SJSA1 (cell line): ENCODE results near the gene EBF3. TPM values are rescaled to one million over a fixed set of nuclear protein-coding genes. Genes with fewer than 3 reads are reported as not detected.
A peak's percentile ranks its signal among the peaks of the same experiment; 100 is the strongest.

ENCODE experiments used
- DNase-seq, 2 experiments: peaks; one replicate each; pipeline ENCODE4 v3.0.0-alpha.2; 2015 to 2020; ENCODE audit warnings: low spot score in 2 of 2, low read depth in 1 of 2
- H3K27ac ChIP-seq: fragments of 250-450 bp; sonication (Bioruptor Pico); 2 replicates; pipeline ENCODE4 v1.5.1; 2020; ENCODE audit warnings: mild to moderate bottlenecking, moderate library complexity
- H3K27me3 ChIP-seq: fragments of 250-450 bp; sonication (Bioruptor Pico); replicated peaks from 2 replicates; pipeline ENCODE4 v1.5.1; 2020; ENCODE audit warnings: mild to moderate bottlenecking, moderate library complexity
- H3K36me3 ChIP-seq: fragments of 250-450 bp; sonication (Bioruptor Pico); 2 replicates; pipeline ENCODE4 v1.5.1; 2020; ENCODE audit warnings: mild to moderate bottlenecking
- H3K4me1 ChIP-seq: fragments of 250-450 bp; sonication (Bioruptor Pico); replicated peaks from 2 replicates; pipeline ENCODE4 v1.6.1; 2021; ENCODE audit warnings: mild to moderate bottlenecking
- H3K4me3 ChIP-seq: fragments of 250-450 bp; sonication (Bioruptor Pico); 2 replicates; pipeline ENCODE4 v1.5.1; 2020; ENCODE audit warnings: mild to moderate bottlenecking
- H3K9me3 ChIP-seq: fragments of 250-450 bp; sonication (Bioruptor Pico); replicated peaks from 2 replicates; pipeline ENCODE4 v1.5.1; 2020; ENCODE audit warnings: mild to moderate bottlenecking
- total RNA-seq: library from RNA; depleted of rRNA; stranded (reverse); fragments of >200 nt; shearing (Covaris generic); gene quantifications from 2 replicates; pipeline ENCODE4 v1.2.3, GENCODE V29; 2014; rRNA removed

The EBF3 gene, protein sequence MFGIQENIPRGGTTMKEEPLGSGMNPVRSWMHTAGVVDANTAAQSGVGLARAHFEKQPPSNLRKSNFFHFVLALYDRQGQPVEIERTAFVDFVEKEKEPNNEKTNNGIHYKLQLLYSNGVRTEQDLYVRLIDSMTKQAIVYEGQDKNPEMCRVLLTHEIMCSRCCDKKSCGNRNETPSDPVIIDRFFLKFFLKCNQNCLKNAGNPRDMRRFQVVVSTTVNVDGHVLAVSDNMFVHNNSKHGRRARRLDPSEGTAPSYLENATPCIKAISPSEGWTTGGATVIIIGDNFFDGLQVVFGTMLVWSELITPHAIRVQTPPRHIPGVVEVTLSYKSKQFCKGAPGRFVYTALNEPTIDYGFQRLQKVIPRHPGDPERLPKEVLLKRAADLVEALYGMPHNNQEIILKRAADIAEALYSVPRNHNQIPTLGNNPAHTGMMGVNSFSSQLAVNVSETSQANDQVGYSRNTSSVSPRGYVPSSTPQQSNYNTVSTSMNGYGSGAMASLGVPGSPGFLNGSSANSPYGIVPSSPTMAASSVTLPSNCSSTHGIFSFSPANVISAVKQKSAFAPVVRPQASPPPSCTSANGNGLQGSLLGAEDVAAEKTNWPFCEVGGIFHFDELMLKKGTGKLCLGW
- not detected in 2 replicates for total RNA-seq

- Histone ChIP-seq H3K4me1 (peaks cover 5% of the 10 kb centered on the region; the same call in 1 of the 2 replicates), H3K4me3 (peak within 1 kb of the TSS; percentile 21), H3K9me3 (peaks cover 38% of the 10 kb centered on the region), H3K36me3 (no peaks in the 10 kb centered on the region), H3K27ac (no peak within 1 kb of the TSS), H3K27me3 (peaks cover 13% of the 10 kb centered on the region; the same call in 1 of the 2 replicates)
- peak in 1 of 2 experiments; percentile 22 for DNase-seq
Measured at GRCh38 chr10:129963641-129964501, at the start of gene EBF3. Gene EBF3 (minus strand): TSS chr10:129964274. CDS start chr10:129963768, 506 bp downstream.

DNA sequence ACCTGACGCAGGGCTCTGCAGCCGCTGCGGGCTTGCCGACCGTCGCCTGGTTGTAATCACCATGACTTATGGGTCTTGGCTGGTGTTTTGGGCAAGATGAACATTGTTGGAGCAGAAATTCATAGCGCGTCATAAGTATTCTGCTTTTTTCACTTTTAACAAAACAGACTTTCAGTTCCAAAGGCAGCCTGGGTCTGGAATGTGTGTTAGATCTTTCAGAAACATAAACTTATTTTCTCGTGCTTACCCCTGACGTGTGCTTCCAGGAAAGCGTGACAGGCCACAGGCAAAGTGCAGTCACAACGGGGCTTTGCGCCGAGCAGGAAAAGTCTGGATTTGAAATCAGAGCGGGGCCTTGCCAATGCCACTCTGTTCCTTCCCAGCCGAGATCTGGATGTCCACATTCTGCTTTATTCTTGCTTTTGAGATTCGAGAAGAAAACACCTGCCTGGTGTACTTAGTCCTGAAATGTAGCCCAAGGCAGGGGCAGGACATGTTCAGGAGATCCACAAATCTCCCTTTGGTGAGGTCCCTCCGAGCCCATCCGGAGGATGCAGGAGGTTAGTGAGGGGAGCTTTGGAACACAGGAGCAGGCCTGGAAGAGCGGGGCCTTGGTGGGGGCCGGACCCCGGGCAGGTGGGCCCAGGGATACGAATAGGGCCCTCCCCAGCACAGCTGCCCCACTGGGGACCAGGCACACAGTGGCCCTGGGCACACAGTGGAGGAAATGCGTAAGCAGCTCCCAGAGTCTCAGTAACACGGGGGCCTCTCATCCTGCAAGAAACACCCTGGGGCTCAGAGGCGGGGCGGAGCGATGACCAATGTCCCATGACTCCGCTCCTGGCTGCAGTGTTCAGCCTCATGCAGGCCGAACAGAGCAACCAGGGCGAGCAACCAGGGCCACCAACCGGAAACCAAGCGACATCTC lies 49.5 kb upstream of the EBF3 start:
- Histone ChIP-seq H3K27me3 (no peaks in the 10 kb centered on the region), H3K27ac (no peak overlapping the region), H3K4me3 (no peak overlapping the region), H3K9me3 (no peaks in the 10 kb centered on the region; the same call in 1 of the 2 replicates), H3K4me1 (no peaks in the 10 kb centered on the region), H3K36me3 (no peaks in the 10 kb centered on the region)
- DNase-seq: peak in 1 of 2 experiments; percentile 29

- Histone ChIP-seq H3K36me3 (no peaks in the 10 kb centered on the region), H3K9me3 (peaks cover 3% of the 10 kb centered on the region; the same call in 1 of the 2 replicates), H3K4me1 (no peaks in the 10 kb centered on the region), H3K27me3 (no peaks in the 10 kb centered on the region), H3K4me3 (no peak overlapping the region), H3K27ac (no peak overlapping the region)
- no peak for DNase-seq
Measured at GRCh38 chr10:130012129-130012528, 48.1 kb upstream of the EBF3 start.

DNA sequence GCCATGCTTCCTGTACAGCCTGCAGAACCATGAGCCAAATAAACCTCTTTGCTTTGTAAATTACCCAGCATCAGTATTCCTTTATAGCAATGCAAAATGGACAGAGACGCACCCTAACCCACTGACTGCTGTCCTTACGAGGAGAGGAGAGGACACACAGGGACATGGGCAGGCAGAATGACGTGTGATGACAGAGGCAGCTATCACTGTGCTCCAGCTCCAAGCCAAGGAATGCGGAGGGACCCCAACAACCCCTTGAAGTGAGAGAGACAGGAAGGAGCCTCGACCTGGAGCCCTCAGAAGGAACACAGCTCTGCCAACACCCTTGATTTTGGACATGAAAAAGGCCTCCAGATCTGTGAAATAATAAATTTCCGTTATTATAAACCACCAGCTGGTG lies 46.6 kb upstream of the EBF3 start:
- peak in 1 of 2 experiments; percentile 8 for DNase-seq
- Histone ChIP-seq H3K9me3 (peaks cover 3% of the 10 kb centered on the region; the same call in 1 of the 2 replicates), H3K27me3 (no peaks in the 10 kb centered on the region), H3K36me3 (no peaks in the 10 kb centered on the region), H3K27ac (no peak overlapping the region), H3K4me1 (no peaks in the 10 kb centered on the region), H3K4me3 (no peak overlapping the region)

GRCh38 chr10:130009228-130009627 lies 45.2 kb upstream of the EBF3 start:
- no peaks in the 10 kb centered on the region for H3K27me3 ChIP-seq

GRCh38 chr10:130003787-130004613 lies 39.9 kb upstream of the EBF3 start:
- H3K4me3 ChIP-seq: no peak overlapping the region
- H3K9me3 ChIP-seq: peaks cover 7% of the 10 kb centered on the region; the same call in 1 of the 2 replicates
- no peaks in the 10 kb centered on the region for H3K36me3 ChIP-seq
- no peak overlapping the region for H3K27ac ChIP-seq
- H3K27me3 ChIP-seq: no peaks in the 10 kb centered on the region
- H3K4me1 ChIP-seq: no peaks in the 10 kb centered on the region
- peak in 1 of 2 experiments; percentile 24 for DNase-seq

More at GRCh38 chr10:130009228-130009627, 45.2 kb upstream of the EBF3 start:
- Histone ChIP-seq H3K4me1 (no peaks in the 10 kb centered on the region), H3K9me3 (peaks cover 3% of the 10 kb centered on the region; the same call in 1 of the 2 replicates), H3K36me3 (no peaks in the 10 kb centered on the region), H3K4me3 (no peak overlapping the region), H3K27ac (no peak overlapping the region)
- DNase-seq: peak in 1 of 2 experiments; percentile 28

- Histone ChIP-seq H3K4me3 (no peak overlapping the region), H3K9me3 (peaks cover 7% of the 10 kb centered on the region; the same call in 1 of the 2 replicates), H3K27ac (no peak overlapping the region), H3K4me1 (no peaks in the 10 kb centered on the region), H3K27me3 (no peaks in the 10 kb centered on the region), H3K36me3 (no peaks in the 10 kb centered on the region)
- no peak for DNase-seq
Measured at GRCh38 chr10:130003166-130003565, 39.1 kb upstream of the EBF3 start.

- peaks cover 4% of the 10 kb centered on the region; the same call in 1 of the 2 replicates for H3K9me3 ChIP-seq
- no peaks in the 10 kb centered on the region for H3K4me1 ChIP-seq
- no peaks in the 10 kb centered on the region for H3K27me3 ChIP-seq
- H3K27ac ChIP-seq: no peak overlapping the region
- no peaks in the 10 kb centered on the region for H3K36me3 ChIP-seq
- peak in 1 of 2 experiments; percentile 22 for DNase-seq
- H3K4me3 ChIP-seq: no peak overlapping the region
Measured at GRCh38 chr10:130002606-130003005, 38.5 kb upstream of the EBF3 start.

DNA sequence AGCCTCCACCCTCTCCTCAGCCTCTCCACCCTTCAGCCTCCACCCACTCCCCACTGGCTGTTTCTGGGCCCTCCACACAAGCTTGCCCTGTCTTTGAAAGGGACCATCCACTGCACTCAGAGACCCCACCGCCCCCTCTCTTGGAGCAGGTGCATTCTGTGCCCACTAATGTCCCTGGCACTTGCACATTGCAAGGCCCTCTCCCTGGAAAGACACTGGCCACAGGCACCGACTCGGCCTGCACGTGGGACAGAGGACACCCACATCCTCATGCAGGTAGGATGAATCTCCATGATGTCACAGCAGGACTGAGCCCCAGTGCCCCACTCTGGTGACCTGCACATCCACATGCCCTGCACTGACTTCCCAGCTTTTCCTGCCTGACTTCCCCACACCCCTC lies 36.8 kb upstream of the EBF3 start:
- Histone ChIP-seq H3K36me3 (no peaks in the 10 kb centered on the region), H3K9me3 (peaks cover 4% of the 10 kb centered on the region; the same call in 1 of the 2 replicates), H3K4me3 (no peak overlapping the region), H3K27ac (no peak overlapping the region), H3K4me1 (no peaks in the 10 kb centered on the region), H3K27me3 (no peaks in the 10 kb centered on the region)
- peak in 1 of 2 experiments; percentile 20 for DNase-seq

DNA sequence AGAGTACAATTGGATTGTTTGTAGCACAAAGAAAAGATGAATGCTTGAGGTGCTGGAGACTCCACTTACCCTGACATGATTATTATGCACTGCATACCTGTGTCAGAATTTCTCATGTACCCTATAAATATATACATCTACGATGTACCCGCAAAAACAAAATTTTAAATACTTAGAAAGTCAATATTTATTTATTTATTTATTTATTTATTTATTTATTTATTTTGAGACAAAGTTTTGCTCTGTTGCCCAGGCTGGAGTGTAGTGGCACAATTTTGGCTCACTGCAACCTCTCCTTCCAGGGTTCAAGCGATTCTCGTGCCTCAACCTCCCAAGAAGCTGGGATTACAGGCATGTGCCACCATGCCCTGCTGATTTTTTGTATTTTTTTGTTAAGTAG lies 35.1 kb upstream of the EBF3 start:
- H3K4me3 ChIP-seq: no peak overlapping the region
- H3K9me3 ChIP-seq: peaks cover 4% of the 10 kb centered on the region; the same call in 1 of the 2 replicates
- no peaks in the 10 kb centered on the region for H3K4me1 ChIP-seq
- no peaks in the 10 kb centered on the region for H3K36me3 ChIP-seq
- no peak for DNase-seq
- no peak overlapping the region for H3K27ac ChIP-seq
- no peaks in the 10 kb centered on the region for H3K27me3 ChIP-seq

DNA sequence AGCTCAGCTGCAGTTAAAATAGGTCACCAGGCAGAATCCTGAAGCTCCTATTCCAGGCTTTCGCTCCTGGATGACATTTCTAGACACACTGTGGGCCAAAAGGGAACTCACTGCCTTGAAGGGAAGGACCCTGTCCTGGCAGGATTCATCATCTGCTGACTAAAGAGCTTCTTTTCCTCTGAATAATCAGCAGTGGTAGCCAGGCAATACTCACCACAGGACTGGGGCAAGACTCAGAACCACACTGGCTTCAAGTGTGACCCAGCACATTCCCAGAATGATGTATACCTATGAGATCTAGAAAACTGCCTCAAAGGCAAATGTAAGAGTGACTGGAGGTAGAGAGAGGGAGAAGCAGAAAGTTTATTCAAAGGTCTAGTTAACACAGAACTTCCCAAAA lies 29.5 kb upstream of the EBF3 start:
- H3K27ac ChIP-seq: no peak overlapping the region
- H3K4me1 ChIP-seq: no peaks in the 10 kb centered on the region
- H3K9me3 ChIP-seq: peaks cover 6% of the 10 kb centered on the region; the same call in 1 of the 2 replicates
- no peaks in the 10 kb centered on the region for H3K27me3 ChIP-seq
- no peak overlapping the region for H3K4me3 ChIP-seq
- no peak for DNase-seq
- no peaks in the 10 kb centered on the region for H3K36me3 ChIP-seq

DNA sequence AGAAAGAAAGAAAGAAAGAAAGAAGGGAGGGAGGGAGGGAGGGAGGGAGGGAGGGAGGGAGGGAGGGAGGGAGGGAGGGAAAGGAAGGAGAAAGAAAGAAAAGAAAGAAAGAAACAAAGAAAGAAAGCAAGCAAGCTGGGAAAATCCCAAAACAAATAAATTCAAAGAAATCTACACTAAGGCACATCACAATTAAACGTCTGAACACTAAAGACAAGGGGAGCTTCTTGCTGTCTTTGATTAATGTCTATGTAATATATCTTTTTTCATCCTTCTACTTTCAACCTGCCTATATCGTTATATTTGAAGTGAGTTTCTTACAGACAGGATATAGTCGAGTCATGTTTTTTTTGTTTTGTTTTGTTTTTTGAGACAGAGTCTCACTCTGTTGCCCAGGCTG lies 28.3 kb upstream of the EBF3 start:
- Histone ChIP-seq H3K27me3 (no peaks in the 10 kb centered on the region), H3K4me3 (no peak overlapping the region), H3K9me3 (peaks cover 6% of the 10 kb centered on the region; the same call in 1 of the 2 replicates), H3K27ac (no peak overlapping the region), H3K4me1 (no peaks in the 10 kb centered on the region), H3K36me3 (no peaks in the 10 kb centered on the region)
- DNase-seq: no peak
